ENCODE measurements around the gene SRSF11. TPM values are rescaled to one million over a fixed set of nuclear protein-coding genes. Genes with fewer than 3 reads are reported as not detected.
"Not testable (repeated sequence)": the region's sequence is repeated elsewhere in the genome, so short reads cannot be mapped to it uniquely, and the experiment has no call there.

Gene SRSF11
- total RNA-seq, 4 donors from 2014 or later: 139 to 325 (median 258) TPM

- Histone ChIP-seq H3K4me1 (peaks cover 19% of the 10 kb centered on the region in 2 donors), H3K9me3 (no peaks in the 10 kb centered on the region), H3K36me3 (peaks cover 0 to 3% of the 10 kb centered on the region in 2 donors), H3K27ac (peak within 1 kb of the TSS; percentile 79 to 82 (median 82)), H3K4me3 (replicated peaks in 1 of 3) (peak within 1 kb of the TSS; percentile 27 to 76 (median 60)), H3K27me3 (no peaks in the 10 kb centered on the region)
- peak in 1 of 6 experiments; percentile 30 for TF ChIP-seq CTCF (IDR thresholded peaks at IDR 0.05)
- TF ChIP-seq POLR2A (IDR thresholded peaks at IDR 0.05): peak in 1 of 2 donors; percentile 72
- peak; percentile 94 to 97 for DNase-seq
- intact Hi-C loops (cut with DNase I): no loop called here
- WGBS, 2 donors: 0% methylated on average over 18 to 22 of the region's 47 CpGs
Measured at GRCh38 chr1:70205434-70206118, 15.6 kb upstream of the SRSF11 start, which contains the start of gene LRRC40. LRRC40 (minus strand) TSS chr1:70205579; CDS start chr1:70205540, 39 bp downstream.

GRCh38 chr1:70206833-70207232, 14.3 kb upstream of the SRSF11 start:
- H3K4me1 ChIP-seq: peaks cover 19% of the 10 kb centered on the region in 2 donors
- intact Hi-C loops (cut with DNase I); H3K9me3 ChIP-seq; H3K27me3 ChIP-seq; DNase-seq; H3K36me3 ChIP-seq: not testable (repeated sequence)
- peak overlapping the region in 1 of 3 donors; percentile 82 for H3K27ac ChIP-seq
- H3K4me3 ChIP-seq (replicated peaks in 1 of 3): peak overlapping the region in 1 of 3 donors; percentile 4
- 84% methylated on average over 17 of the region's 17 CpGs for WGBS, 2 donors

- WGBS, 2 donors: 81 to 86% methylated on average over 4 of the region's 4 CpGs
- H3K9me3 ChIP-seq: no peaks in the 10 kb centered on the region
- H3K36me3 ChIP-seq: peaks cover 0 to 3% of the 10 kb centered on the region in 2 donors
- no peak overlapping the region for H3K4me3 ChIP-seq (replicated peaks in 1 of 3)
- H3K27ac ChIP-seq: no peak overlapping the region
- no peak for DNase-seq
- H3K27me3 ChIP-seq: no peaks in the 10 kb centered on the region
- TF ChIP-seq CTCF (IDR thresholded peaks at IDR 0.05) (no peak), POLR2A (IDR thresholded peaks at IDR 0.05) (no peak)
- intact Hi-C loops (cut with DNase I): no loop called here
- H3K4me1 ChIP-seq: peaks cover 19% of the 10 kb centered on the region in 2 donors
Measured at GRCh38 chr1:70207492-70207891, 13.7 kb upstream of the SRSF11 start.

GRCh38 chr1:70208292-70208691, 12.9 kb upstream of the SRSF11 start:
- Histone ChIP-seq H3K9me3 (no peaks in the 10 kb centered on the region), H3K27ac (no peak overlapping the region), H3K36me3 (peaks cover 0 to 3% of the 10 kb centered on the region in 2 donors), H3K4me3 (replicated peaks in 1 of 3) (no peak overlapping the region), H3K27me3 (no peaks in the 10 kb centered on the region), H3K4me1 (peaks cover 19% of the 10 kb centered on the region in 2 donors)
- intact Hi-C loops (cut with DNase I): no loop called here
- 96 to 97% methylated on average over 7 of the region's 7 CpGs for WGBS, 2 donors
- DNase-seq: no peak
- TF ChIP-seq POLR2A (IDR thresholded peaks at IDR 0.05): no peak
- no peak for TF ChIP-seq CTCF (IDR thresholded peaks at IDR 0.05)

GRCh38 chr1:70210820-70211219, 10.4 kb upstream of the SRSF11 start:
- intact Hi-C loops (cut with DNase I): no loop called here

More at GRCh38 chr1:70210820-70211219, 10.4 kb upstream of the SRSF11 start:
- H3K4me1 ChIP-seq: peaks cover 11 to 12% of the 10 kb centered on the region in 2 donors
- no peak for DNase-seq
- H3K27me3 ChIP-seq: no peaks in the 10 kb centered on the region
- TF ChIP-seq CTCF (IDR thresholded peaks at IDR 0.05) (no peak), POLR2A (IDR thresholded peaks at IDR 0.05) (no peak)
- no peak overlapping the region for H3K27ac ChIP-seq
- no peak overlapping the region for H3K4me3 ChIP-seq (replicated peaks in 1 of 3)
- 62 to 78% methylated on average over 1 of the region's 1 CpG for WGBS, 2 donors
- H3K9me3 ChIP-seq: no peaks in the 10 kb centered on the region
- peaks cover 0 to 3% of the 10 kb centered on the region in 2 donors for H3K36me3 ChIP-seq
